OCI-LY7 (cell line): ENCODE results near the gene SPRYD3. TPM values are rescaled to one million over a fixed set of nuclear protein-coding genes. Genes with fewer than 3 reads are reported as not detected.
A peak's percentile ranks its signal among the peaks of the same experiment; 100 is the strongest.

ENCODE experiments used
- BruUV-seq: library from RNA; stranded (reverse); fragments of 400-500 nt; replicated peaks from 2 replicates; lab custom pipeline; 2021; lab: Mats Ljungman, UMichigan
- CTCF ChIA-PET: fragments of 300-600 bp; sonication (Branson Sonifier 250); formaldehyde crosslinking; loops from one replicate; lab custom pipeline; 2022; ENCODE audit warnings: antibody characterized with exemption; ENCODE audit not compliant: unreplicated experiment; lab: Charles Lee
- POLR2A ChIA-PET: fragments of 300-600 bp; sonication (Branson Sonifier 250); formaldehyde crosslinking; loops from one replicate; lab custom pipeline; 2022; ENCODE audit warnings: antibody characterized with exemption; lab: Charles Lee
- DNase-seq: peaks from one replicate; pipeline ENCODE4 v3.0.0-alpha.2; 2015; ENCODE audit warnings: low spot score
- H2AFZ ChIP-seq: fragments of 200-600 bp; sonication (generic), shearing (Covaris generic); 2 replicates; pipeline ENCODE4 v1.6.1; 2014; ENCODE audit warnings: mild to moderate bottlenecking, antibody characterized with exemption, low read length, moderate library complexity
- H3K27ac ChIP-seq: fragments of 200-600 bp; sonication (generic); 2 replicates; pipeline ENCODE4 v1.5.1; 2014; ENCODE audit warnings: mixed run types, low read depth, mild to moderate bottlenecking, moderate library complexity, low read length, inconsistent platforms; ENCODE audit not compliant: poor library complexity, severe bottlenecking
- H3K36me3 ChIP-seq: fragments of 200-600 bp; sonication (generic); 2 replicates; pipeline ENCODE4 v1.6.1; 2014; ENCODE audit warnings: mild to moderate bottlenecking, antibody characterized with exemption, low read length, moderate library complexity, mixed read lengths; ENCODE audit not compliant: insufficient read depth
- H3K4me1 ChIP-seq: fragments of 200-600 bp; sonication (generic); 2 replicates; pipeline ENCODE4 v1.5.1; 2014; ENCODE audit warnings: mild to moderate bottlenecking, low read length; ENCODE audit not compliant: insufficient read depth, poor library complexity, severe bottlenecking
- H3K4me2 ChIP-seq: fragments of 200-600 bp; sonication (generic); 2 replicates; pipeline ENCODE4 v1.6.1; 2014; ENCODE audit warnings: mild to moderate bottlenecking, low read length
- H3K4me3 ChIP-seq: fragments of 200-600 bp; sonication (generic); 2 replicates; pipeline ENCODE4 v1.5.1; 2014; ENCODE audit warnings: mild to moderate bottlenecking, low read depth, low read length; ENCODE audit not compliant: poor library complexity, severe bottlenecking
- H3K79me2 ChIP-seq: fragments of 200-600 bp; sonication (generic); 2 replicates; pipeline ENCODE4 v1.6.1; 2016; ENCODE audit warnings: low read depth, mild to moderate bottlenecking, low read length, moderate library complexity, mixed read lengths; ENCODE audit not compliant: insufficient read depth
- H3K9me2 ChIP-seq: fragments of 200-600 bp; sonication (generic); 2 replicates; pipeline ENCODE4 v1.6.1; 2016; ENCODE audit warnings: mild to moderate bottlenecking, low read length, mixed read lengths; ENCODE audit not compliant: insufficient read depth
- H3K9me3 ChIP-seq: fragments of 200-600 bp; sonication (generic); 2 replicates; pipeline ENCODE4 v1.6.1; 2014; ENCODE audit warnings: mild to moderate bottlenecking, mixed run types, low read length, mixed read lengths
- H4K20me1 ChIP-seq: fragments of 200-600 bp; sonication (generic); 2 replicates; pipeline ENCODE4 v1.6.1; 2014; ENCODE audit warnings: mild to moderate bottlenecking, antibody characterized with exemption, low read length, moderate library complexity, mixed read lengths; ENCODE audit not compliant: insufficient read depth
- EZH2phosphoT487 ChIP-seq: fragments of 200-600 bp; sonication (generic); IDR thresholded peaks from 2 replicates; pipeline ENCODE4 v1.6.1; 2018; ENCODE audit warnings: low read depth, borderline replicate concordance, mild to moderate bottlenecking, mixed run types, antibody characterized with exemption, low read length, moderate library complexity, mixed read lengths
- intact Hi-C: fragments of 100-400 bp; cut with micrococcal nuclease; formaldehyde crosslinking; loops from one replicate; pipeline ENCODE4 v1.10.0; 2022; ENCODE audit not compliant: unreplicated experiment
- total RNA-seq, 2 experiments: library from RNA; depleted of rRNA in 1 of 2; stranded (reverse); fragments of >200 nt in 1 of 2; shearing (Covaris generic) in 1 of 2; gene quantifications; 2 replicates each; pipeline ENCODE4 v1.2.3, GENCODE V29; 2014 to 2022
- TF ChIP-seq, protein P1 (sequence below): fragments of 200-600 bp; sonication (generic); conservative IDR thresholded peaks from 2 replicates; pipeline ENCODE4 v1.5.1; 2014; ENCODE audit warnings: mild to moderate bottlenecking, antibody characterized with exemption, low read length, moderate library complexity, mixed read lengths

SPRYD3 gene
- total RNA-seq, 2 experiments from 2014 or later = 7.3 to 20.5 TPM

DNA sequence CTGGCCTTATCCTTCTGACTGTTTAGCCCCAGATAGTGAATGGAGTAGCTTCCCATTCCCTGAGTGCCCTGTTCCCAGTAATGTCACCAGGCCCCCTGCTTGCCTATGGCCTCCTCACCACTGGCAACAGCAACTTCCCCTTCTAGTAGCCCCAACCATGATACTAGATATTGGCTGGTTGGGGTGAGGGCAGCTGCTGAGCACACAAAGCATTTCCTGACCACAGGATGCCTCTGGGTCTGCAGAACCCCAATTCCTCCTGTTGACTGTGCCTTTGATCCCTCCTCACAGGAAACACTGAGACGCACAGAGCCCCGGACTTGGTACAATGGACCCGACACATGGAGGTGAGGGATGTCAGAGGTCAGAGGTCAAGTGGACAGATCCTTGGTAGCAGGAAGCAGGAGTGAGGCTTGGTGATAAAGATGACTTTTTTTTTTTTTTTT is 24.7 kb upstream of the SPRYD3 start:
- CTCF ChIA-PET = interaction anchor here (2.2 kb wide), 1 partner anchor 25 kb away, joined by 6 read pairs; the partner anchor contains the start of gene SPRYD3
- Histone ChIP-seq H3K4me3 (peak overlapping the region; percentile 29), H3K4me1 (peaks cover 33% of the 10 kb centered on the region), H3K9me3 (no peaks in the 10 kb centered on the region), H3K36me3 (no peaks in the 10 kb centered on the region), H2AFZ (peak overlapping the region; percentile 74; the same call in 1 of the 2 replicates), H4K20me1 (no peaks in the 10 kb centered on the region), H3K9me2 (no peaks in the 10 kb centered on the region), H3K27ac (peak overlapping the region; percentile 60), H3K79me2 (no peaks in the 10 kb centered on the region), H3K4me2 (peak overlapping the region; percentile 67)
- DNase-seq = peak; percentile 72
- POLR2A ChIA-PET = interaction anchor here (0.6 to 3.2 kb wide), 8 partner anchors 22 to 910 kb away, joined by 3 to 29 read pairs (median 4); partner anchors contain the start of gene SPRYD3
- BruUV-seq = no TSS peak
- no peak for TF ChIP-seq EZH2phosphoT487
- TF ChIP-seq, protein P1, sequence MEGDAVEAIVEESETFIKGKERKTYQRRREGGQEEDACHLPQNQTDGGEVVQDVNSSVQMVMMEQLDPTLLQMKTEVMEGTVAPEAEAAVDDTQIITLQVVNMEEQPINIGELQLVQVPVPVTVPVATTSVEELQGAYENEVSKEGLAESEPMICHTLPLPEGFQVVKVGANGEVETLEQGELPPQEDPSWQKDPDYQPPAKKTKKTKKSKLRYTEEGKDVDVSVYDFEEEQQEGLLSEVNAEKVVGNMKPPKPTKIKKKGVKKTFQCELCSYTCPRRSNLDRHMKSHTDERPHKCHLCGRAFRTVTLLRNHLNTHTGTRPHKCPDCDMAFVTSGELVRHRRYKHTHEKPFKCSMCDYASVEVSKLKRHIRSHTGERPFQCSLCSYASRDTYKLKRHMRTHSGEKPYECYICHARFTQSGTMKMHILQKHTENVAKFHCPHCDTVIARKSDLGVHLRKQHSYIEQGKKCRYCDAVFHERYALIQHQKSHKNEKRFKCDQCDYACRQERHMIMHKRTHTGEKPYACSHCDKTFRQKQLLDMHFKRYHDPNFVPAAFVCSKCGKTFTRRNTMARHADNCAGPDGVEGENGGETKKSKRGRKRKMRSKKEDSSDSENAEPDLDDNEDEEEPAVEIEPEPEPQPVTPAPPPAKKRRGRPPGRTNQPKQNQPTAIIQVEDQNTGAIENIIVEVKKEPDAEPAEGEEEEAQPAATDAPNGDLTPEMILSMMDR = no peak
- intact Hi-C loops = no loop called here

DNA sequence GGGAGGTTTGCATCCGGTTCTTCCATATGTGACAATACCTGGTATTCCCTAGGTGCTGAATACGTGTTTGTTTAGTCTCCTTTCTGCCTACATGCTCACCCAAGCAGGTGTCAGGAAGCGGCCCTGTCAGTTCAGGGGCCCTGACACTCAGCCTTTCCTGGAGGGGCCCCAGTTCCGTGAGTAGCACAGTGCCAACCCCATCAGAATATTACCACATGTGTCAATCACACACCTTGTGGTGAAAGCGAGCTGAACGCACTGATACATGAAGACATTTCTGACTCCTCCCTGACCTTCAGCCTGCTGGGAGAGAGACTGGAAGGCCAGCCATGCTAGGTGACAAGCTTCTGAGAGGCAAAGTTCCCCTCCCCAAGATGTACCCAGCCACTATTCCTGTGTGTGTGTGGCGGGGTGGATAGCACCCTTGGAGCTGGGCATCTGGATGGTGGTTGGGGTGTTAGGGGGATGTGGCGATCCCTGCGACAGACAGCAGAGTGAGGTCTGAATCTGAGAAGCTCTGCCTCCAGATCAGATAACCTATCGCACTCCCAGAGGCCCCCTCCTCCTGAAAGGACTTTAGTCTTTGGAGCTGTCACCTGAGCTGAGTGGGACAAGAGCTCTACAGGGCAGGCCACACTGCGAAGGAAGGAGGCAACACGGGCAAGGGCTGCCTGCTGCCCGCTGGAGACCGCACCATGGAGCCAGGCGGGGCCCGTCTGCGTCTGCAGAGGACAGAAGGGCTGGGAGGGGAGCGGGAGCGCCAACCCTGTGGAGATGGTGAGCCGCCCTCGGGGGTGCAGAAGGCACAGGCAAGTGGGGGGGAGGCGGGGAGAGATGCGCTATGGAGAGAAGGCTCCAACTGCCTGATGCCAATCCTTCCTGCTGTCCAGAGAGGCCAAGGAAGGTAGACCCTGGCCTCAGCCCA is 24.0 kb upstream of the SPRYD3 start, which contains the start of gene SOAT2:
TSS of gene SOAT2 (plus strand) at position 604 of the 925 bp plus-strand sequence. CDS start at position 696, 92 bp downstream.
- H3K9me3 ChIP-seq = no peaks in the 10 kb centered on the region
- no peaks in the 10 kb centered on the region for H3K36me3 ChIP-seq
- H3K9me2 ChIP-seq = no peaks in the 10 kb centered on the region
- TF ChIP-seq, protein P1 = no peak
- TF ChIP-seq EZH2phosphoT487 = no peak
- H2AFZ ChIP-seq = peak within 1 kb of the TSS; percentile 74
- H3K79me2 ChIP-seq = no peaks in the 10 kb centered on the region
- DNase-seq = peak; percentile 79
- peak within 1 kb of the TSS; percentile 67 for H3K4me2 ChIP-seq
- peaks cover 36% of the 10 kb centered on the region for H3K4me1 ChIP-seq
- ChIA-PET POLR2A (interaction anchor here (0.5 to 3.2 kb wide), 13 partner anchors 8 to 825 kb away, joined by 3 to 29 read pairs (median 3); partner anchors contain the start of genes SPRYD3 and TARBP2), CTCF (interaction anchor here (1.0 to 2.2 kb wide), 4 partner anchors 16 to 42 kb away, joined by 4 to 13 read pairs (median 5); partner anchors contain the start of gene SPRYD3)
- H3K27ac ChIP-seq = peak within 1 kb of the TSS; percentile 60
- H4K20me1 ChIP-seq = no peaks in the 10 kb centered on the region
- H3K4me3 ChIP-seq = peak within 1 kb of the TSS; percentile 29
- no TSS peak for BruUV-seq
- intact Hi-C loops = no loop called here
